COLO668 (cell line): Measurements from ENCODE around the gene ARMH1.
A peak's percentile ranks its signal among the peaks of the same experiment; 100 is the strongest.
"Not testable (repeated sequence)": the region's sequence is repeated elsewhere in the genome, so short reads cannot be mapped to it uniquely, and the experiment has no call there.

Source experiments
- DNase-seq: peaks from one replicate; lab custom pipeline; 2025; ENCODE audit not compliant: unreplicated experiment; lab: John Stamatoyannopoulos, UW

Gene ARMH1

DNA sequence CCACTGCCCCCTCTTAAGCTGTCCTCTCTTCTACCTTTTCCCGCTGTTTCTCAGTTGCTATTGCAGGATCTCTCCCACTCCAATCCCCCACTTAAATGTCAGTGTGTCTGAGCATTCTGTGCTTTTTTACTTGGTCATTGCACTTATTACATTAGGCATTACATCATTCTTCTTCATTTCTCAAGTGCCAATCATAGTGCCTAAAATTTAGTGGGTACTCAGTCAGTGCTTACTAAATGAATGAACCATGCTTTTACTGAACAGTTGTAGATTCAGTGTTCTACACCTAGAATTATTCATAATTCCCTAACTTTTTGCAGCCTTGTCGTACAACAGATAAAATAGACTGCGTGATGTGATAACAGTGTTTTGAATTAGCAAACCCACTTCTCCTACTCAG is 19.4 kb downstream of the ARMH1 start:
- no peak for DNase-seq

DNA sequence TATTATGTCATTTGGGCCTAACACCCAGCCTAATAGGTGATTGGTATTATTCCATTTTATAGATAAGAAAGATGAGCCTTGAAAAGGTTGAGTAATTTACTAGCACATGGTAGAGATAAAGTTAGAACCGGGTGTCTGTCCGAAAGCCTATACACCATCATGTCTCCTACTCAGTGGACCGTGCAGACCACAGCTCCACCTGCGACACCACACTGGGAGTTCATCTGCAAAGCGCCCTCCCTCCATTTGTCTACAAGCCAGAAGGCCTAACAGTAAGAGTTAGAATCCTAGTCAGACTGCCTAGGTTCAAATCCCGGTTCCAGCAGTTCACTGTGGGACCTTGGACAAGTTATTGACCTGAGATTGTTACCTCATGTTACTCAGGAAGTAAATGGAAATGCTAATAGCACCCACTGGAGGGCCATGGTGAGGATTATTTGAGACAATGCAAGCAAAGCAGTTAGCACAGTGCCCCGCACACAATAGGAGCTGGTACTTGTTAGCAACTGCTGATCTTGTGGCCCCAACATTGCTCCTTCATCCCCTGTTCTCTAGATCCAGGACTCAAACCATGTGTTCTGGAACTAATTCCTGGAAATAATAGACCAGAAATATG is 20.5 kb downstream of the ARMH1 start:
- DNase-seq = no peak

DNA sequence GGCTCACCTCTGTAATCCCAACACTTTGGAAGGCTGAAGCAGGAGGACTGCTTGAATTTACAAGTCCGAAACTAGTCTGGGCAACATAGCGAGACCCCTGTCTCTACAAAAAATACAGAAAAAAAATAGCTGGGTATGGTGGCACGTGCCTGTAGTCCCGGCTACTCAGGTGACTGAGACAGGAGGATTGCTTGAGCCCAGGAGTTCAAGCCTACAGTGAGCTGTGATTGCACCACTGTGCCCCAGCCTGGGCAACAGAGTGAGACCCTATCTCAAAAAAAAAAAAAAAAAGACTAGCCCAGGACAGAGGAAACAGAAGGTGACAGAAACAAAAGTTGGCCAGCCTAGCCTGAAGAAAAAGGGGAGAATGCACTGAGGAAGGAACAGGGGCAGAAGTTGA is 21.2 kb downstream of the ARMH1 start:
- no peak for DNase-seq

DNA sequence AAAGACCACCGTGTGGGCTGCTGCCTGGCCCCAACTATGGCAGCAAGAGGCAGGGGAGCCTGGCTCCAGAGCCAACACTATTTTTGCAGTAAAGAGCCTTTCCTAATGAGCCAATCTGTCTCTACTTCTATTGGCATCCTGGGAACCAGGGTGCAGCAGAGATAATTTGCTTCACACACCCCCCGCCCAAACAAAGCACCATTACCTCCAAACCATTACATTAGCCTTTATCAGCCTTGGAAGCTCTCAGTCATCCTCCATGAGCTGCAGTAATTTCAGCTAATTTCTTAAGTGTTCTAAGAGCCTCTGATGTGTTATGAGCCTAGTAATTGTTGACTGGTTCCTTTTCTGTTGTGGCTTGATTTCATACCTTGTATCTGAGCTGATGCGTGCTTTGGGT is 21.6 kb downstream of the ARMH1 start:
- no peak for DNase-seq

DNA sequence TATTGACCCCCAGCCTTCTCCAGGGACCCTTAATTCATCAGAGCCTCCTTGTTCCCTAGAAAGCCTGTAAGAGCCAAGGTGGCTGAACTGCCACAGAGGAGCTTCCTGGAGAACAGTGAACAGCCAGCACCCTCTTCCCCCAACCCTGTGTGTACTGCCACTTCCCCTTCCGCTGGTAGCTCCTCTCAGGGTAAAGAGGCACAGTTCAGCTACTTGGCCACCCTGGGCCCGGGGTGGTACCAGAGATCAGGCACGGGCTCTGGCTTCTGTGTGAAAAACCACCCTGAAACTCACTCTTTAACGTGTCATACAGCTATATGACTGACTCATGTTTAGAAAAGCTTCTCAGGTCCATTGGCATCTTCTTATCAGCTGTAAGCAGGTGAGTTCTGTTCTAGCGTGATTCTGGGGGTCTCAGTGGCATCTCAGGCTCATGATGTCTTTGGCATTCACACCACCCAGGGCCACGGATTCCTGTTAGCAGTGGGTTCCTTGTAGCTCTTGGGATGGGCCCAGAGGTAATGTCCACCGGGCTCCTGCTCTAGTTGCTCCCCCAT is 22.4 kb downstream of the ARMH1 start:
- no peak for DNase-seq

DNA sequence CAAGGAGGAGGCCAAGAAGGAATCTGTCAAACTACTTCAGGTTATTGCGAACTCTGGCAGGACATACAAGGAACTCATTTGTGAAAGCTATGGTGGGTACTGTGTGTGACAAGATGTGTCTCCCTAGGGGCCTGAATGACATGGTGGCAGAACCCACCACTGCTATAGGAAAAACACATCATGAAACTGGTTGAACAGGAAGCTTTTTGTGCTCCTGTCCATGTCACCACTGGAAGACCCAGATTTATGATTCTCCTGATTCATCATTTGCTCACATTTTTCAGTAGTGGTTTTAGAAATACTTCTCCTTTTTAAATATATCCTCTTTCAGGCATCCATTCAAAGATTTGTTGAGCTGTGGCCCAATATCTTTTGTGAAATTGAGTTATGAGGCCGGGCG is 23.6 kb downstream of the ARMH1 start:
- no peak for DNase-seq

DNA sequence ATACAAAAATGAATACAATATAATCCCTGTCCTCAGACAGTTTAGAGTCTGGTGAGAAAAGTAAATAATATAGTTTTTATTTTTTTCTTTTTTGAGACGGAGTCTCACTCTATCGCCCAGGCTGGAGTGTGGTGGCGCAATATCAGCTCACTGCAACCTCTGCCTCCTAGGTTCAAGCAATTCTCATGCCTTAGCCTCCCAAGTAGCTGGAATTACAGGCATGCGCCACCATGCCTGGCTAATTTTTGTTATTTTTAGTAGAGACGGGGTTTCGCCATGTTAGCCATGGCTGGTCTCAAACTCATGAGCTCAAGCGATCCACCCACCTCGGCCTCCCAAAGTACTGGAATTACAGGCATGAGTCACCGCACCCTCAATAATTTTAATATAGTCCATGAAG is 24.9 kb downstream of the ARMH1 start:
- not testable (repeated sequence) for DNase-seq

DNA sequence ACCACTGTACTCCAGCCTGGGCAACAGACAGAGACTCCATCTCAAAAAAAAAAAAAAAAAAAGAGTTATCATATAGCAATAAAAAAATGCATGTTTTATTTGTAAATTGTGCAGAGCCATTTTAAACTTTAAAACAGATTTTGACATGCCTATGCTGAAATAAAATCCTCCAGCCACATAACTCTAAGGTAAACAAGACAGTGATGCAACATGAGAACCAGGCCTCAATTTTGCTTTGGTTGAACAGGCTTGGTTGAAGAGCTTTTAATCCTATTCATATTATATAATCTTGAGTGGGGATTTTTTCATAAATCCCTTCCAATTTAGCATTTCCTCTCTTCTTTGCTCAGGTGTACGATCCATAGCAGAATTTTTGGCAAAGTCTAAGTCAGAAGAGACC is 26.1 kb downstream of the ARMH1 start:
- DNase-seq = no peak

DNA sequence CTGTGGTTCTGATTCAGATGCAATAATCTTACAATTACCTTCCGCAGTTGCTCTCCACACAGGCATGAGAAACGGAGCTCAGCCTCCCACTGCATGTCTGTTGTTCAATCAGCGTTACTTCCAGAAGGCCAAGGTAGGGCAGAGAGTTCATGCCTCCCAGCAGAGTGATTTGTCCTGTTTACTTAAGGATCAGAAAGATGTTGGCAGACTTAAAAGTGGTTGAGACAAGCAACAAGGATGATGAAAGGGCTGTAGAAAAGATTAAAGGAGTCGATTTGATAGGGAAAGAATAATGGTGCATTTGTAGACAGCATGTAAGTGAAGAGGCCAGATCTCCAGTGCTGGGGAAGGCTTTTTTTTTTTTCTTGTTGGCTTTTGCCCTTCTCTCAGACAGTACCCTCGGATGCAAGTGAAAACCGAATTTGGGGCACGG is 26.6 kb downstream of the ARMH1 start:
- no peak for DNase-seq

DNA sequence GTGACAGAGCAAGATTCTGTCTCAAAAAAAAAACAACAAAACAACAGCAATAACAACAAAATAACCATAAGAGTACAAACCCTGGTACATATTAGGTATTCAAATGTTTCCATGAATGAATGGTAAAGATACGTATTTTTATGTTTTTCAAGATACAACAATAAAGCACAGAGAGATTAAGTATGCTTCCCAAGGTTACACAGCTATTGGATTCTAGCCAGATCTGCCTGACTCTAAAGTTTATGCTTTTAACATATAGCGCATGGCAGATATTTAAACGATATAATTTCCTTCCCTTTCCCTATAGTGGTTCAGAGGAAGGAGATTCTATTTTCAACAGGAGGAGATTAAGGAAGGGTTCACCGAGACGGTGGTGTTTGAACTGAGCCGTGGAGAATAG is 31.0 kb downstream of the ARMH1 start:
- no peak for DNase-seq

DNA sequence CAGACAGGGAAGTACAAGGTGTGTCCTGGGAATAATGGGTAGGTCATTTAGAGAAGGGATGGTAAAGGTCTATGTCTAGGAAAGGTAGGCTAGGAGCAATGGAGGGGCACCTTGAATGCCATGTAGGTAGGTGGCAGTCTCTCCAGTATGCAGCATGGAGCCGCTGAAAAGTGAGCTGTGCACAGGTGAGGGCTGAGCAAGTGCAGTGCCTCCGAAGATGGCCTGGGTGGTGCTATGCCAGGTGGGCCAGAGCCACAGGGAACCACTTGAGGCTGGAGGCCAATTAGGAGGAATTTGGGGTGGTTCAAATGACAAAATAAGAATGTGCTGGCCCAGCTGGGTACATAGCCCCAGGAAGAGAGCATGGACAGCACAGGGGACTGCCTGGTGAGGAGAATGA is 31.4 kb downstream of the ARMH1 start:
- no peak for DNase-seq

DNA sequence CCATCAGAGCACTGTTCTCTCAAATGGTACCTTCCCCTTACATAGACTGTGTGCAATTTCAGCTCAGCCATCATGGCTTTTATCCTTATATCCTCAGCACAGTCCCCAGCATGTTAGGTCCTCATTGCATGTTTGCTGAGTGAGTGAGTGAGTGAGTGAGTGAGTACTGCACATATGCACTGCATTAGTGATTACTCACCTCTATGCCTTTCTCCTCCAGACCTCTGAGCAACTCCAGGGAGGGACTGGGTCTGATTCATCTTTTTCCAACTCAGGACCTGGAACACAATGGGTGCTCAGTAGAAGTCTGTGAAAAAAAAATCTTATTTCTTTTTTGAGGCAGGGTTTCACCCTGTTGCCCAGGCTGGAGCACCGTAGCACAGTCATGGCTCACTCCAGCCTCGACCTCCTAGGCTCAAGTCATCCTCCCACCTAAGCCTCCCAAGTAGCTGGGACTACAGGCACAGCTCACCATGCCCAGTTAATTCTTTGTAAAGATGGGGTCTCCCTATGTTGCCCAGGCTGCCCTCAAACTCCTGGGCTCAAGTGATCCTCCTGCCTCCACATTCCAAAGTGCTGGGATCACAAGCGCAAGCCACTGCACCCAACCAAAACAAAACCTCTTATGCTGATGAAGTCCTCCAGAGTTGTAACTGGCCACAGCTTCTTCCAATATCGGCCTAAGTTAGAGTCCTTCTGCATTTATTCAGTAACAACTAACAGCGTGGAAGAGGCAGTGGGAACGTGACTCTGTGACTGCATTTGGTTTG is 32.8 kb downstream of the ARMH1 start:
- DNase-seq = no peak

DNA sequence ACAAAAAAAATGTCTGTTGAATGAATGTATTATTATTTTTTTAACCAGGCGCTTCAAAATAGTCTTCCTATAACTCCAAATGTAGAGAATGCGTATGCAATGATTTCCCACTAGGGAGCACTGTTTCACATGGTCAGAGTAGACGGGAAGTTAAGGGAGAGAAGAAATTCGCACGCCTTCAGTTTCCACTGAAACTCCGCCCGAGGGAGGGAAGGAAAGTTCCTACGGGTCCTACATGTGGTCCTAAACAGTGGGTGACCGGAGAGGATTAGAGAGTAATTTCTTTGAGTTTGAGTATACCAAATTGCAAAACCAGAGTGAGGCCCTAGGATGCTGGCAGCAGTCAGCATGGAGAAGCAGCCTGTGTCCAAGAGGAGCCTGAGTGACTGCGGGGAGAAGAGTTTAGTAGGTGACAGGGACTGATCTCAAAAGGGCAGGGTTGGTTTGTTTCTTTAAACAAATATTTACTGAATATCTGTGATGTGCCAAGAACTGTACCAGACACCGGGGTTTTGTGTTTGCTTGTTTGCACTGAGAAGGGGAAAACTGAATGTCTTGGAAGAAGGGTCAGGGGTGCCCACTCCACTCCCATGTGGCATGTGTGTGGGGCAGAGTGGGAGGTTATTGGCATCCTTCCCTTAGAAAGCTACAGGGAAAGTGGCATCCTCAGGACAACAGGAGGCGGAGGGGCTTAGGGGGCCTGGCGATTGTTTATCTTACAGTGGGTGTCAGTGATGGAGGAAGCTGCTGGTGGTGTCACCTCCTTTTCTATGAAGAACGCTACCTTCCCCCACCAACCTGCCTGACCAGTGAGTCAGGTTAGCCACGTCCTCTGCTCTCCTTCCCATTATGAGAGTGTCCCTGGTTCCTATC is 33.7 kb downstream of the ARMH1 start:
- no peak for DNase-seq

DNA sequence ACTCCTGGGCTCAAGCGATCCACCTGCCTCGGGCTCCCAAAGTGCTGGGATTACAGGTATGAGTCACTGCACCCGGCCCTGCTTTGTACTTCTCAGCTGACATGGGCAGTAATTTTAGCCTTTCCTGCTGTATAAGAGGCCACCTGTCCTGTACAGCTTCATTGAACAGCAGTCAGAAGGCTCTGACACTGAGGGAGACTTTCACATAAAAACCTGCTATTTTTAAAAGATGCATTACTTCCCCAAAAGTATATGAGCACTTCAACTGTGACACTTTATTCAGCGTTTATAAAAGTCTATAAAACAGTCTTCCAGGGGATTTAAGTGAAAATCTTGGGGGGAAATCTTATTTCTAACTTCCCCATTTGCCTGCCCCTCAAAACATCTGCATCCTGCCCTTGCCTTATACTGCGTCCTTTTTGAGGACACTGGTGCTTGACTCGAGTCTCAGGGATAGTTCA is 38.8 kb downstream of the ARMH1 start:
- peak; percentile 91 for DNase-seq

DNA sequence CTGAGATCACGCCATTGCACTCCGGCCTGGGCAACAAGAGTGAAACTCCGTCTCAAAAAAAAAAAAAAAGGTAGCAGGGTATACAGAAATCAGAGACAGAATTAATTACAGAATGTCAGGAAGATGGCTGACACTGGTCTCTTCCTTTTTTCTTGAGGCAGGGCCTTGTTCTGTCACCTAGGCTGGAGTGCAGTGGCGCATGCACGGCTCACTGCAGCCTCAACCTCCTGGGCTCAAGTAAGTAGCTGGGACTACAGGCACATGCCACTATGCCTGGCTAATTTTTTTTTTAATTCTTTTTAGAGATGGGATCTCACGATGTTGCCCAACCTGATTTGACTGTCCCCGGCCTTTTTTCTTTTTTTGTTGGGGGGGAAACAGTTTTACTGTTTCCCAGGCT is 40.0 kb downstream of the ARMH1 start:
- DNase-seq = no peak

DNA sequence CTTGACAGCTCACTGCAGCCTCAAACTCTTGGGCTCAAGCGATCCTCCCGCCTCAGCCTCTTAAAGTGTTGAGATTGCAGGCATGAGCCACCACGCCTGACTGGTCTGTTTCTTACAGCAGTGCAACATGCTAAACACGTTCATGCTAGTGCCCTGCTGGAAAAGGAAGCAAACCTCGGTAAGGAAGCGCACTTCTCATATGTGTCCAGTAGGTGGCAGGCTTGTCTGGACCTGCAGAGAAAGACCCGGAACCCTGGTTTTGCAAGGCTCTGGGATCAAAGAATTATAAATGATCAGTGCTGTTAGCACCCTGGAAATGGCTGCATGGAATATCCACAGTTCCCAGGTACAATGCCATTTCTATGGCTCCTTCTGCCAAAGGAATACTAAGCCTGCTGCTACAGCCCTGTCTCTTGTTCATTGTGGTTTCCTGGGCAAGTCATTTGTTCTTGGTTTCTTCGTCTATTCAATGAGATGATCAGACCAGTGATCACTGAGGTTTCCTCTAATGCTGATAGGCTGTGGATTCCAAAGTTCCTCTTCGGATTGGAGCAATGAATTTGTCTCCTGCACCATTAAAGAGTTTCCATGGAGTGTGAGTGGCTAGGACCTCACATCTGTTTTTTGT is 40.5 kb downstream of the ARMH1 start:
- peak; percentile 83 for DNase-seq

DNA sequence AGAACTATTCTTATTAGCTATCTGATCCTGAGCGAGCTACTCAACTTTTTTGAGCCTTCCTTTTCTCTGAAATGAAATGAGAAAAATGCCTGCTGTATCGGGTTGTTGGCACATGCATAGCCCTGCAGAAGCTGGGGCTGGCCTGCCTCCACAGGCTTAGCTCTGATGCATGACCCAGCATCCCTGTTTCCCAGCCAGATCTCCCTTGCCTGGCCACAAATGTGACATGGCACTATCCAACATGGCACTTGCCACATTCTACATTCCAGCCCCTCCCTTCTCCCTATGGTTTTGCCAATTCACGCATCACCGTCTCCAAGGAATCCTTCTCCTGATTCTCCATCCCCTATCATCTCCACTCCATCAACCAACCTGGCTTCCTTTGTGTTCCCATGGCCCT is 42.6 kb downstream of the ARMH1 start:
- DNase-seq = no peak

DNA sequence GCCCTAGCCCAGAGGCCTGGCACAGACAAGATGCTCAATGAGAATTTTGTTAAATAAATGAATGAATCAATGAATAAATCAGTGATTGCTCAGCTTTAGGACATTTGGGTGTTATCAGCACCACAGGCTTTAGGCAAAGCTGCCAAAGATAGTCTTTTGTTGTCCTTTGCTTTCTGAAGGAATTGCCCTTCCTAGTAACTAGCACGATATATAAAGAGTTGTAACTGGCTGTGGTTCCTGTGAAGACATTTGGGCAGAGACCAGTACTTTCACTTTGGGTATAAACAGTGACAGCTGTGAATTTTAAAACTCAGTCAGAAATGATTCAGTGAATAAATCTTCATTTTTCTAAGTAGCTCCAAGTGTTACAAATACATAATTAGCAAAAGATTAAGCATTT is 43.1 kb downstream of the ARMH1 start:
- DNase-seq = no peak

DNA sequence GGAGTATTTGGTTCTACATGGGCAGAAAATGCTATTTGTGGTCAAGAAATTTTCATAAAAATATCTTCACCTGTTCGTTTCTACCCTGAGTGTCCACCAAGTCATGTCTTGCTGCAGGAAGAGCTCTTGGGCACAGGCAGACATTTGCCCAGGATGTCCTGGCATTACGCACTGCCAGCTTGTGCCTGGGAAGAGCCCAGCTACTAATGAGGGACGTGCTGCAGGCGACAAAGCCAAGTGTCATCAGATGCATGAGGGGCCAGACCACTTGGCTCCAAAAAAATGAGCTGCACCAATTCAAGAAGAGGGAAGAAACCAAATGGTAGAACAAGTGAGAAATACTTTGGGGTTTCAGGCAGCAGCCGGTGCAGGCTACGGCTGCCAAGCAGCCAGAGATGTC is 43.6 kb downstream of the ARMH1 start:
- DNase-seq = no peak

DNA sequence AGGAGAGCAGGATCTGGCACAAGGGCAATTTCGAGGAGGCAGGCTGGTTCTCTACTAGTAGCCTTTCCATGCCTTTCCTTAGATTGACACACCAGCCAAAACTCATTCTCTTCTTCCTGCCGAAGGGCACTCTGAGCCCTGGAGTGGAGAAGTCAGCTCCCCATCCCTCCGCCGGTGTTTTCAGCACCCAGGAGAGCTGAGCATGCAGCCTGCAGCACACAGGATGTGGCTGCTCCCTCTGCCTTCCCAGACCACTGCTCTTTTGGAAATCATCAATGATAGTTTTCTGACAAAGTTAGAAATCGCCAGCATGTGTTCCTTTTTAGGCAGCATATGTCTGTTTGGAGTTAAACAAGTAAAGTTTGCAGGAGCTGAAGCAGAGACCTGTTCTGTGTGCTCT is 44.8 kb downstream of the ARMH1 start:
- no peak for DNase-seq

DNA sequence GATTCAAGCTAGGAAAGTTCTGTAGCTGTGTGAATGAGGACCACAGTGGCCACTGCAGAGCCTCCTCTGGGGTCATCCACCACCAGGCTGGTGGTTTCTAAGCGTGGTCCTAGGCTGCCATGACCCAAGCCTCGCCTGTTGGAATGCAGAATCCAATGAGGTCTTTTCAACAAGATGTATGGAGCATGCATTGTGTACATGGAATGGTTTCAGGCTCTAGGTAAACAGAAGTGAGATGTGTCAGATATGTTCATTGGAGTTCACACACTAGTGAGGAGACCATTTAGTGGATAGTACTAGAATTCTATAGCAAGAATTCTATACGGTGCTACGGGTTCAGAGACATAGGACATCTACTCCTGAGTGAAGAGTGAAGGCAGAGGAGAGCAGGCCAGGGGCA is 45.8 kb downstream of the ARMH1 start:
- DNase-seq = no peak
